ENCODE measurements around the gene ATP9A. TPM values are rescaled to one million over a fixed set of nuclear protein-coding genes. Genes with fewer than 3 reads are reported as not detected.

ATP9A gene
- total RNA-seq, 4 donors from 2014 or later = 14.8 to 23.7 (median 18.7) TPM

- TF ChIP-seq EP300 (IDR thresholded peaks at IDR 0.05) = no peak
- no peak for TF ChIP-seq POLR2AphosphoS5 (IDR thresholded peaks at IDR 0.05)
- no peaks in the 10 kb centered on the region for H3K36me3 ChIP-seq
- DNase-seq (ENCODE audit: low spot score in 2 of 2) = no peak
- H3K27me3 ChIP-seq = no peaks in the 10 kb centered on the region
- no peaks in the 10 kb centered on the region for H3K9me3 ChIP-seq
- WGBS = 96% methylated on average over 14 of the region's 14 CpGs
- H3K27ac ChIP-seq = no peak overlapping the region
- no peak overlapping the region for H3K4me3 ChIP-seq
- H3K4me1 ChIP-seq = no peaks in the 10 kb centered on the region
Measured at GRCh38 chr20:51583499-51583898, 184.7 kb downstream of the ATP9A start.

DNA sequence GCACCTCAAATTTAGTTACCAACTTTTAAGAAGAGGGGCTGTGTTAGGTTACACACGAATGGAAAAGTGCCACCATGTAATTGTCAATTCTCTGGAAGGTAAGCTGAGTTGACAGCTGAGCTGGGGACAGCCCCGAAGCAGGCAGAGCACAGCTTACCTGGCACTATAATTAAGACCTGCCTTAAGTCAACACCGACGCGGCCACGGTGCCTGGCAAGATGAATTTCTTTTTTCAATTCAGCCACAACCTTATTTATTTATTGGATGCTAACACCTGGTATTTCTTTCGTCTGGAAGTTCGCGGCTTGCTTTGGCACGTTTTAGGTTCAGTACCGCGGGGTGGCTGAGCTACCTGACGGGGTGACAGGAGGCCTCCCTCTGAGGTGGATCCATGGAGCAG is 185.1 kb downstream of the ATP9A start:
- no peaks in the 10 kb centered on the region for H3K27me3 ChIP-seq
- TF ChIP-seq POLR2A (IDR thresholded peaks at IDR 0.05) = no peak
- TF ChIP-seq POLR2AphosphoS5 (IDR thresholded peaks at IDR 0.05) = no peak
- TF ChIP-seq CTCF (IDR thresholded peaks at IDR 0.05) = no peak
- TF ChIP-seq EP300 (IDR thresholded peaks at IDR 0.05) = no peak
- H3K9me3 ChIP-seq = no peaks in the 10 kb centered on the region
- no peaks in the 10 kb centered on the region for H3K4me1 ChIP-seq
- H3K36me3 ChIP-seq = no peaks in the 10 kb centered on the region
- no peak overlapping the region for H3K4me3 ChIP-seq
- DNase-seq (ENCODE audit: low spot score in 2 of 2) = no peak
- H3K27ac ChIP-seq = no peak overlapping the region
- 74% methylated on average over 13 of the region's 13 CpGs for WGBS

DNA sequence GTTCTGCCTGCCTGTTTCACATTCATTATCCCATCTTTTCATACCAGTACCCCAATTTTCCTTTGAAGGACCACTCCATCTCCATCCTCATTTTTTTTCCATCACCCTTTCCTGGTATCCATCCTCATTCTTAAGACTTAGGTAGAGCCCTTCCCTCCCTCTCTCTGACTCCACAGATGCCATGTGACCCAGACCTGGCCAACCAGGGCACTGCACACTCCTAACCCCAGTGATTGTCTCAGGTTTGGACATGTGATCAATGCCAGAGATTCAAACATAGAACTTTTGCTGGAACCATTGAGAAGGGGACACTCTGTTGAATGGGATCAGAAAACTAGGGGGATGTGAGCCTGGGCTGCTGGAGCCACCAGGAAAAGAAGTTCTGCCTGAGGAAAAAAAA is 186.6 kb downstream of the ATP9A start:
- H3K36me3 ChIP-seq = no peaks in the 10 kb centered on the region
- no peaks in the 10 kb centered on the region for H3K9me3 ChIP-seq
- H3K27me3 ChIP-seq = no peaks in the 10 kb centered on the region
- TF ChIP-seq EP300 (IDR thresholded peaks at IDR 0.05) (no peak), POLR2AphosphoS5 (IDR thresholded peaks at IDR 0.05) (no peak), CTCF (IDR thresholded peaks at IDR 0.05) (no peak), POLR2A (IDR thresholded peaks at IDR 0.05) (no peak)
- no peaks in the 10 kb centered on the region for H3K4me1 ChIP-seq
- no peak for DNase-seq (ENCODE audit: low spot score in 2 of 2)
- no peak overlapping the region for H3K4me3 ChIP-seq
- no peak overlapping the region for H3K27ac ChIP-seq

DNA sequence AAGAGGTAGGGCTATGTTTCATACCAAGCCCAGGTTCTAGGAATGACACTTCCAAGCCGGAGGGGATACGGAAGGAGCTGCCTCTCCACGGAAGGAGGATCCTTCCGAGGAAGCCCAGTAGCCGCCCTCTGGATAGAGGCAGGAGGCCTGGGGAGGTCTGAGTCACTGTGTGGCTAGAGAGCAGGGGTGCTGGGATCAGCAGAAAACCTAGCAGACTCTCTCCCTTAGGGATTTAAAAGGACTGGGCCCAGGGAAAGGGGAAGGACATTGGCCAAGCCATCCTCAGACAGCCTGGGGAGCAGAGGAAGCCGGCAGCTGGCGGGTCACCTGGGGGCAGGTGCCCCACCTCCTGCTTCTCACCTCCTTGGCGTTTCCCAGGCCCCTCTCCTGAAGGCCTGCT is 189.1 kb downstream of the ATP9A start:
- no peaks in the 10 kb centered on the region for H3K36me3 ChIP-seq
- no peak for TF ChIP-seq POLR2A (IDR thresholded peaks at IDR 0.05)
- TF ChIP-seq CTCF (IDR thresholded peaks at IDR 0.05) = no peak
- TF ChIP-seq EP300 (IDR thresholded peaks at IDR 0.05) = no peak
- no peak for TF ChIP-seq POLR2AphosphoS5 (IDR thresholded peaks at IDR 0.05)
- no peak overlapping the region for H3K27ac ChIP-seq
- no peaks in the 10 kb centered on the region for H3K27me3 ChIP-seq
- H3K4me3 ChIP-seq = no peak overlapping the region
- WGBS = 80% methylated on average over 8 of the region's 8 CpGs
- H3K4me1 ChIP-seq = peaks cover 1% of the 10 kb centered on the region
- no peak for DNase-seq (ENCODE audit: low spot score in 2 of 2)
- H3K9me3 ChIP-seq = no peaks in the 10 kb centered on the region

DNA sequence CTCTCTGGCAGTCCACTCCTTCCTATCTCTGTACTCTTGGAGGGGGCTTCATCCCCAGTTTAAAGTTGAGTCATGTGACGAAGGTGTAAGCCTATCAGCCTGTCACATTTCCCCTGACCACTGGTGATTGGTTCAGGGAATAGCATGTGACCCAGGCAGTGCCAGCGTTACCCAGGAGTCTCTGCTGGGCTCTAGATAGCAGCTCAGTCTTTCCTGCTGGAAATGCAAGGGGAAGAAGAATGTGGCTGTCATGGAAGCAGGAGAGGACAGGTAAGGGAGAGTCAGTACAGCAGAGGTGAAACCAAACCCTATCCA is 190.1 kb downstream of the ATP9A start:
- Histone ChIP-seq H3K27ac (no peak overlapping the region), H3K9me3 (no peaks in the 10 kb centered on the region), H3K4me1 (peaks cover 12% of the 10 kb centered on the region), H3K36me3 (no peaks in the 10 kb centered on the region), H3K27me3 (no peaks in the 10 kb centered on the region), H3K4me3 (no peak overlapping the region)
- DNase-seq (ENCODE audit: low spot score in 2 of 2) = no peak
- TF ChIP-seq EP300 (IDR thresholded peaks at IDR 0.05) = no peak
- TF ChIP-seq CTCF (IDR thresholded peaks at IDR 0.05) = no peak
- TF ChIP-seq POLR2AphosphoS5 (IDR thresholded peaks at IDR 0.05) = no peak
- TF ChIP-seq POLR2A (IDR thresholded peaks at IDR 0.05) = no peak
- 96% methylated on average over 2 of the region's 2 CpGs for WGBS

DNA sequence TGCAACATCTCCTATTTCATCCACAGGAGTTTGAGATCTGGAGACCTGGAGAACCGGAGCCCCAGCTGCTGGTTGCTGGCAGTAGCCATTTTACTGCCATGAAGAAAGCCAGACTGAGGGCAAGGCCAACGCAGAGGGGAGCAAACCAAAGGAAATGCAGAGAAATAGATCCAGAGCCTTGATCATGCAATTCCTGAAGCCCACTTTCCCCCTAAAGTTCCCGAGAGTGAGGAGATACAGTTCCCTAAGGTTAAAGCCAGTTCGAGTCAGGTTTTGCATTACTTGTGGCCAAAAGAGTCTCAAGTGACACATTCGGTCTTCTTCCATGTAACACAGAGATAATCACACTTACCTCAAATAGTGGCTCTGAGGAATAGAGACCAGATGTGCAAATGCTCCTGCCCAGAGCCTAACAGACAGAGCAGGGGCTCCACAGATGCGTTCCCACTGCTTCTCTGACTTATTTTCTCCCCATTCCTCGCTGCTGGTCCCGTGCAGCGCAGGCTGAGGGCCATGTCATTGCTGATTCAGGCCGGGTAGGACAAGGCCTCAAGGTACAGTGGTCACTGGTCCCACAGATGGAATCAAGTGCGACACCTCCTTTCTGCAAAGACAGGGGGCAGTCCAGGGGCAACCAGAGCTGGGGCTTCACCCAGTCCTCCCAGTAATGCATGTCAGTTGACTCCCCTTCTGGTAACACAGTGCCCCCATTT is 190.6 kb downstream of the ATP9A start:
- no peak for DNase-seq (ENCODE audit: low spot score in 2 of 2)
- 91% methylated on average over 11 of the region's 11 CpGs for WGBS
- Histone ChIP-seq H3K4me3 (no peak overlapping the region), H3K9me3 (no peaks in the 10 kb centered on the region), H3K4me1 (peaks cover 12% of the 10 kb centered on the region), H3K36me3 (no peaks in the 10 kb centered on the region), H3K27me3 (no peaks in the 10 kb centered on the region), H3K27ac (no peak overlapping the region)
- TF ChIP-seq POLR2A (IDR thresholded peaks at IDR 0.05) (no peak), EP300 (IDR thresholded peaks at IDR 0.05) (no peak), POLR2AphosphoS5 (IDR thresholded peaks at IDR 0.05) (no peak), CTCF (IDR thresholded peaks at IDR 0.05) (no peak)
